OCI-LY3 (cell line): Measurements from ENCODE around the gene TK1.
A peak's percentile ranks its signal among the peaks of the same experiment; 100 is the strongest.
"Not testable (repeated sequence)": the region's sequence is repeated elsewhere in the genome, so short reads cannot be mapped to it uniquely, and the experiment has no call there.

Experiments used
- H2AFZ ChIP-seq: fragments of 200-600, 300-600 bp; shearing (Covaris generic); 2 replicates; pipeline ENCODE4 v1.6.0; 2014; ENCODE audit warnings: antibody characterized with exemption, low read depth, low read length
- H3K27ac ChIP-seq: fragments of 200-600, 300-600 bp; sonication (generic); 2 replicates; pipeline ENCODE4 v1.5.1; 2014; ENCODE audit warnings: mild to moderate bottlenecking, low read length, moderate library complexity, mixed read lengths
- H3K27me3 ChIP-seq: fragments of 200-600, 300-600 bp; sonication (generic); 2 replicates; pipeline ENCODE4 v1.6.1; 2014; ENCODE audit warnings: low read depth, low read length, mixed read lengths
- H3K36me3 ChIP-seq: fragments of 200-600, 300-600 bp; sonication (generic); replicated peaks from 2 replicates; pipeline ENCODE3; 2014; ENCODE audit warnings: low read depth, low read length, mixed read lengths
- H3K4me1 ChIP-seq: fragments of 300-600, 200-600 bp; sonication (generic); 2 replicates; pipeline ENCODE4 v1.6.1; 2014; ENCODE audit warnings: low read length, mixed read lengths
- H3K4me2 ChIP-seq: fragments of 200-600, 300-600 bp; sonication (generic); 2 replicates; pipeline ENCODE4 v1.6.1; 2014; ENCODE audit warnings: low read length, mixed read lengths
- H3K4me3 ChIP-seq: fragments of 300-600, 200-600 bp; sonication (generic); 2 replicates; pipeline ENCODE4 v1.5.1; 2014; ENCODE audit warnings: antibody characterized with exemption, mild to moderate bottlenecking, low read length, moderate library complexity
- H3K79me2 ChIP-seq: fragments of 300-600, 200-600 bp; shearing (Covaris generic); 2 replicates; pipeline ENCODE4 v1.6.1; 2014; ENCODE audit warnings: mild to moderate bottlenecking, low read length, mixed read lengths
- H3K9ac ChIP-seq: fragments of 300-600, 200-600 bp; shearing (Covaris generic); 2 replicates; pipeline ENCODE4 v1.6.0; 2014; ENCODE audit warnings: mild to moderate bottlenecking, low read length, moderate library complexity
- H3K9me3 ChIP-seq: fragments of 200-600, 300-600 bp; shearing (Covaris generic); 2 replicates; pipeline ENCODE4 v1.6.1; 2014; ENCODE audit warnings: low read length, mixed read lengths; ENCODE audit not compliant: insufficient read depth
- H4K20me1 ChIP-seq: fragments of 200-600, 300-600 bp; sonication (generic); 2 replicates; pipeline ENCODE4 v1.6.1; 2016; ENCODE audit warnings: low read length, mixed read lengths; ENCODE audit not compliant: insufficient read depth
- CTCF ChIP-seq: fragments of 200-600, 300-600 bp; sonication (generic); IDR thresholded peaks from 2 replicates; pipeline ENCODE4 v1.5.1; 2014; ENCODE audit warnings: antibody characterized with exemption, low read length, low read depth
- EZH2phosphoT487 ChIP-seq: fragments of 200-600 bp; shearing (Covaris generic); IDR thresholded peaks from 2 replicates; pipeline ENCODE4 v1.6.1; 2018; ENCODE audit warnings: antibody characterized with exemption, mixed run types, low read depth

Gene TK1

DNA sequence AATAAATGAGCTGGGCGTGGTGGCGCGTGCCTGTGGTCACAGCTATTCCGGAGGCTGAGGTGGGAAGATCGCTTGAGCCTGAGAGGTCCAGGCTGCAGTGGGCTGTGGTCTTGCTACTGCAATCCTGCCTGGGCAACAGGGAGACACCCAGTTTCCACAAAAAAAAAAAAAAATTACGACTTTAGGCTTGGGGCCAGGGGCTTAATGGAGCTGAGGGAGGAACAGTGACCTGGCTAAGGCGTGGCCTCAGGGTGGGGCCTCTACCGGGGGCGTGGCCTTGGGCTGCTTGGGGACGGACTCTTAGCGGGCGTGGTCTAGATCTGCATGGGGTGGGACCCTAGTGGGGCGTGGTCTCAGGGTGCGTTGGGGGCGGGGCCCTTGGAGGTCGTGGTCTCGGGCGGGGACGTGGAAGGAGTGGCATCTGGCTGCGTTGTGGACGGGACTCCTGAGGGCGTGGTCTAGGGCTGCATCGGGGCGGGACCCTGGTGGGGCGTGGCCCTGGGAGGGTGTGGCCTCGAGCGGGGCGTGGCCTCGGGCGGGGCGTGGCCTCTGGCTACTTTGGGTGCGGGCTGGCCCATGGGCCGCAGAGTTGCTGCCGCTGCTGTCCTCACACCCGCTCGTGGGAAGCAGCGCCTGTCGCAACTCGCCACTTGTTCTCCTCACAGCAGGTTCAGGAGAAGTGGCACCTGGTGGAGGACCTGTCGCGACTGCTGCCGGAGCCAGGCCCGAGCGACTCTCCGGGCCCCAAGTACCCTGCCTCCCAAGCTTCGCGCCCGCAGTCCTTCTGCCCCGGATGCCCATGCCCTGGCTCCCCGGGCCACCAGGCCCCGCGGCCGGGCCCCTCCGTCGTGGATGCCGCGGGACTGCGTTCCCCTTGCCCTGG, 46.4 kb downstream of the TK1 start:
- Histone ChIP-seq H3K27ac (peak overlapping the region; percentile 15; the same call in 1 of the 2 replicates), H3K36me3 (peaks cover 5% of the 10 kb centered on the region), H3K9me3 (no peaks in the 10 kb centered on the region), H3K4me1 (peaks cover 78% of the 10 kb centered on the region), H3K79me2 (no peaks in the 10 kb centered on the region), H2AFZ (no peak overlapping the region), H3K4me2 (peak overlapping the region; percentile 37), H4K20me1 (no peaks in the 10 kb centered on the region), H3K9ac (no peak overlapping the region), H3K4me3 (no peak overlapping the region), H3K27me3 (no peaks in the 10 kb centered on the region)
- no peak for TF ChIP-seq CTCF
- no peak for TF ChIP-seq EZH2phosphoT487

- H2AFZ ChIP-seq, H3K36me3 ChIP-seq, H3K4me3 ChIP-seq, H3K79me2 ChIP-seq, H4K20me1 ChIP-seq, H3K9me3 ChIP-seq, H3K9ac ChIP-seq, H3K27me3 ChIP-seq: not testable (repeated sequence)
- H3K4me1 ChIP-seq = peaks cover 73% of the 10 kb centered on the region
- H3K4me2 ChIP-seq = peak overlapping the region; percentile 37
- peak overlapping the region; percentile 15; the same call in 1 of the 2 replicates for H3K27ac ChIP-seq
These were observed 47.0 kb downstream of the TK1 start for GRCh38 chr17:78139861-78140168.

GRCh38 chr17:78138204-78139060, 48.4 kb downstream of the TK1 start:
- H2AFZ ChIP-seq = no peak overlapping the region

More at GRCh38 chr17:78138204-78139060, 48.4 kb downstream of the TK1 start:
- Histone ChIP-seq H3K27me3 (no peaks in the 10 kb centered on the region), H3K4me1 (peaks cover 72% of the 10 kb centered on the region), H3K9ac (peak overlapping the region; percentile 73), H3K4me3 (peak overlapping the region; percentile 72), H3K9me3 (no peaks in the 10 kb centered on the region), H3K79me2 (no peaks in the 10 kb centered on the region), H3K4me2 (peak overlapping the region; percentile 78), H4K20me1 (no peaks in the 10 kb centered on the region), H3K27ac (peak overlapping the region; percentile 62), H3K36me3 (peaks cover 11% of the 10 kb centered on the region)
- TF ChIP-seq EZH2phosphoT487 (no peak), CTCF (no peak)
